BE2C (cell line): ENCODE results near the gene PSAPL1.
A peak's percentile ranks its signal among the peaks of the same experiment; 100 is the strongest.

Experiments
- DNase-seq: peaks from one replicate; pipeline ENCODE4 v3.0.0-alpha.2; 2020
- H3K27me3 ChIP-seq: fragments of 250-450 bp; sonication (Bioruptor Pico); 2 replicates; pipeline ENCODE4 v1.5.1; 2020; ENCODE audit warnings: mild to moderate bottlenecking
- H3K36me3 ChIP-seq: fragments of 250-450 bp; sonication (Bioruptor Pico); 2 replicates; pipeline ENCODE4 v1.5.1; 2020; ENCODE audit warnings: mild to moderate bottlenecking
- H3K4me1 ChIP-seq: fragments of 250-450 bp; sonication (Bioruptor Pico); 2 replicates; pipeline ENCODE4 v1.5.1; 2020
- H3K4me3 ChIP-seq: 2 replicates; pipeline ENCODE4 v1.5.1; 2011; ENCODE audit warnings: low read depth, low read length
- H3K9me3 ChIP-seq: fragments of 250-450 bp; sonication (Bioruptor Pico); 2 replicates; pipeline ENCODE4 v1.5.1; 2020
- CTCF ChIP-seq: IDR thresholded peaks from 2 replicates; pipeline ENCODE4 v1.5.1; 2012; ENCODE audit warnings: mild to moderate bottlenecking, low read depth, low read length

PSAPL1 gene

DNA sequence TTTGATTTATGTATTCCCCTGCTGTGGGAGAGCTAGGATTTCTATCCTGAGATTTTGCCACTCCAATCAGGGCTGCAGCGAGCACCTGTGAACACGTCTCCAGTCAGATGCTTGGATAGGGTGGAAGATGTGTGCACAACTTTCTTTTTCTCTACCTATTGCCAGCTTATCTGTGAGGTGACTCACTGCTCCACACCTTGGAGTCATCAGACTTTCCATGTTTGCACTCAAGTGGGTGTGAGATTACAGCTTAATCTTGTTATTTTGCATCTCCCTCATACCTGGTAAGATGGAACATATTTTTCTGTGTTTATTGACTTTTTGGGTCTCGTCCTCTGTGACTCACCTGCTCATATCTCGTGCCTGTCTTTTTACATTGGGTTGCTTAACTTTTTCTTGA, 32.2 kb downstream of the PSAPL1 start:
- no peaks in the 10 kb centered on the region; the same call in 1 of the 2 replicates for H3K27me3 ChIP-seq
- no peaks in the 10 kb centered on the region for H3K9me3 ChIP-seq
- no peak for TF ChIP-seq CTCF
- peaks cover 3% of the 10 kb centered on the region for H3K4me1 ChIP-seq
- H3K4me3 ChIP-seq, result no peak overlapping the region
- H3K36me3 ChIP-seq, result no peaks in the 10 kb centered on the region
- no peak for DNase-seq

- Histone ChIP-seq H3K27me3 (no peaks in the 10 kb centered on the region), H3K4me1 (peaks cover 6% of the 10 kb centered on the region), H3K9me3 (no peaks in the 10 kb centered on the region), H3K4me3 (no peak overlapping the region), H3K36me3 (no peaks in the 10 kb centered on the region)
- DNase-seq, result no peak
- no peak for TF ChIP-seq CTCF
Measured at GRCh38 chr4:7400671-7401298, 33.9 kb downstream of the PSAPL1 start.

DNA sequence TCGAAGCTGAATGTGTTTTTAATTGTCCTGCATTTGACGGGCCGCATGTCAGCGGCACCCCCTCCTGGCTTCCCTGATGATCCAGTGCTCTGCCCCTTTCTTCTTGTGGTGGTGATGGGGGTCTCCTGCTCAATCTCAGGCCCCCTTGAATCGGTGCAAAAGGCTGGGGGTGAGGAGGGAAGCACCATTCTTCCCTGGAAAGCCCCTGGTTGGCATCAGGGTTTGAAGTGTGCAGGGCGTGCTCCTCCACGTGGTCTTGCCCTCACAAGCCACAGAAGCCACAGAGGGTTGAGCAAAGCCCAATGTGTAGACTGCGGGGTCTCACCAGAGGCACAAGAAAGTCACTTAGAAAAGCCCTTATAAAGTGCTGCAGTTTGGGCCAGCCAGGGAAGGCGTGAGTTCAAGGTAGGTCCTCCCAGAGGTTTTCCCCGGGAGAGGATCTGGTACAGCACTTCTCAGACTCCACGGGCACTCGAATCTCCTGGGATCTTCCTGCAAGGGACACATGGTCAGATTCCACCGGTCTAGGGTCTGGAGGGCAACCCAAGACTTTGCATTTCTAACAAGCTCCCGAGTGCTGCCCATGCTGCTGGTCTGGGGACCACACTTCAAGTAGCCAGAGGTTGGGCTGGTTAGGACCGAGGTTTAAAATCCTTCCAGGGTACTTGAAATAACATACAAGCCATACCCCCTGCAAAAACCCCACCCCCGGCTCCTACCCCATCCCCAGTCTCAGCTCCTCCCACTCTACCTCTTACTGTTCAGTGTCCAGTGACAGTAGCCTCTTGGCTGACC, 35.1 kb downstream of the PSAPL1 start:
- no peaks in the 10 kb centered on the region for H3K27me3 ChIP-seq
- no peak for TF ChIP-seq CTCF
- H3K36me3 ChIP-seq, result no peaks in the 10 kb centered on the region

GRCh38 chr4:7398788-7399439, 35.8 kb downstream of the PSAPL1 start:
- Histone ChIP-seq H3K27me3 (no peaks in the 10 kb centered on the region), H3K36me3 (no peaks in the 10 kb centered on the region), H3K4me3 (no peak overlapping the region), H3K9me3 (no peaks in the 10 kb centered on the region), H3K4me1 (peaks cover 6% of the 10 kb centered on the region)
- TF ChIP-seq CTCF, result no peak
- no peak for DNase-seq

More for the DNA sequence above, 35.1 kb downstream of the PSAPL1 start:
- Histone ChIP-seq H3K4me1 (peaks cover 6% of the 10 kb centered on the region), H3K4me3 (no peak overlapping the region), H3K9me3 (no peaks in the 10 kb centered on the region)
- DNase-seq, result no peak

DNA sequence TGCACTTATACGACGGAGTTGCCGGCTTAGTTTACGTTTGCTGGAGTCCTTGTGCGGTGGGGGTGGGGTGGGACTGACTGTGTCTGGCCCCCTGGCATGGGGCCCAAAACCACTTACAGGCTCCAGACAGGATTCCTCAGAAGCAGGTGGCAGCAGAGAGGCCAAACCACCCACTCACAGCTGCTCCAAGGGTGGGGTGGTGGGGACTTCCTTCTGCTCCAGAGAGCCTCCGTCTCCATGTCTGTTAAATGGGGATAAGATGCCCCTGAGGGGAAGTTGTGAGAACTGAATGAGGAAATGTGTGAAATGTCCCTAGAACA, 36.7 kb downstream of the PSAPL1 start:
- peak; percentile 34 for TF ChIP-seq CTCF
- no peak overlapping the region for H3K4me3 ChIP-seq

More for the DNA sequence above, 36.7 kb downstream of the PSAPL1 start:
- no peaks in the 10 kb centered on the region for H3K36me3 ChIP-seq
- peaks cover 6% of the 10 kb centered on the region for H3K4me1 ChIP-seq
- DNase-seq, result peak; percentile 91
- no peaks in the 10 kb centered on the region for H3K27me3 ChIP-seq
- H3K9me3 ChIP-seq, result no peaks in the 10 kb centered on the region
